ENCODE data around the gene LCN6. TPM values are rescaled to one million over a fixed set of nuclear protein-coding genes. Genes with fewer than 3 reads are reported as not detected.

LCN6 gene
- total RNA-seq, 6 experiments from 2014 or later = 0.26 to 0.63 TPM; not detected in 4

GRCh38 chr9:136747161-136748060, 914 bp downstream of the LCN6 start:
- H3K27me3 ChIP-seq = no peaks in the 10 kb centered on the region
- H3K36me3 ChIP-seq = no peaks in the 10 kb centered on the region
- no peaks in the 10 kb centered on the region for H3K4me1 ChIP-seq
- H3K4me3 ChIP-seq = no peak overlapping the region
- WGBS (ENCODE audit: insufficient coverage, low coverage, low lambda C conversion rate, missing lambda C conversion rate) = 51% methylated on average over 3 of the region's 22 CpGs
- DNase-seq (no peak), ATAC-seq (no peak)
- intact Hi-C loops (cut with DNase I) = no loop called here
- no peak for TF ChIP-seq POLR2A (IDR thresholded peaks at IDR 0.05)
- H3K27ac ChIP-seq = no peak overlapping the region
- H3K9me3 ChIP-seq = no peaks in the 10 kb centered on the region

DNA sequence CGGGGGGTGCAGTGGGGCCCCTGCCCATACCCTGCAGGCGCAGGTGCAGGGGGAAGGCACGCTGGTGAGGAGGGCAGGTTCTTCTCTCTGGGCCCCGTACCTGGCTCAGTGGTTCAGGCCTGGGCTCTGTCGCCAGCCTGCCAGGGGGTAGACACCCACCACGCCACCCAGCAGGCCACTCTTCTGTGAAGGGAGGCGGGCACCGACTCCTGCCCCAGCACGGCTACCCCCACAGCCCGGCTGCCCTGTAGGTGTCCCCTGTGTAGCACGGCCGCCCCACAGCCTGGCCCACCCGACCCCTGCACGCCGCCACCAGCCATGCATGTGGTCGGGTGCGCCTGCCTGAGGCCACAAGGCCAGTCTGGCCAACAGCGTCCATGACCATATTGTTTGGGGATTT, 1.7 kb downstream of the LCN6 start:
- Histone ChIP-seq H3K4me1 (no peaks in the 10 kb centered on the region), H3K27ac (no peak overlapping the region), H3K4me3 (no peak overlapping the region), H3K27me3 (no peaks in the 10 kb centered on the region), H3K36me3 (no peaks in the 10 kb centered on the region), H3K9me3 (no peaks in the 10 kb centered on the region)
- no peak for TF ChIP-seq CTCF (IDR thresholded peaks at IDR 0.05)
- no peak for TF ChIP-seq POLR2A (IDR thresholded peaks at IDR 0.05)
- DNase-seq = no peak
- WGBS (ENCODE audit: insufficient coverage, low coverage, low lambda C conversion rate, missing lambda C conversion rate) = no CpG with 5 or more reads among the region's 18 CpGs
- intact Hi-C loops (cut with DNase I) = no loop called here
- ATAC-seq = no peak

DNA sequence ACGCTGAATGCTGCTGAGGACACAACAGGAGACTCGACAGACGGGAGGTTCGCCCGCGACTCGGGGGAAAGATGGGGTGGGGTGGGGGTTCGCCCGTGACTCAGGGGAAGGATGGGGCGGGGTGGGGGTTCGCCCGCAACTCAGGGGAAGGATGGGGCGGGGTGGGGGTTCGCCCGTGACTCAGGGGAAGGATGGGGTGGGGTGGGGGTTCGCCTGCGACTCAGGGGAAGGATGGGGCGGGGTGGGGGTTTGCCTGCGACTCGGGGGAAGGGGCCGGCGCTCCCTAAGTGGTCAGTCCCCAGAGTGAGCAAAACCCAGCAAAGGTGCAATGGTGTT, 2.2 kb downstream of the LCN6 start:
- TF ChIP-seq POLR2A (IDR thresholded peaks at IDR 0.05) = no peak
- no peak for TF ChIP-seq CTCF (IDR thresholded peaks at IDR 0.05)
- H3K9me3 ChIP-seq = no peaks in the 10 kb centered on the region
- no peak overlapping the region for H3K4me3 ChIP-seq
- no peaks in the 10 kb centered on the region for H3K36me3 ChIP-seq
- H3K27me3 ChIP-seq = no peaks in the 10 kb centered on the region
- peaks cover 0 to 2% (median 0%) of the 10 kb centered on the region in 4 donors for H3K4me1 ChIP-seq
- no peak for DNase-seq
- ATAC-seq = no peak
- 63% methylated on average over 22 of the region's 22 CpGs for WGBS (ENCODE audit: insufficient coverage, low coverage, low lambda C conversion rate, missing lambda C conversion rate)
- intact Hi-C loops (cut with DNase I) = no loop called here
- no peak overlapping the region for H3K27ac ChIP-seq

- 66% methylated on average over 13 of the region's 23 CpGs for WGBS (ENCODE audit: insufficient coverage, low coverage, low lambda C conversion rate, missing lambda C conversion rate)
- DNase-seq = no peak
- Histone ChIP-seq H3K36me3 (no peaks in the 10 kb centered on the region), H3K27me3 (no peaks in the 10 kb centered on the region), H3K4me1 (peaks cover 0 to 5% (median 0%) of the 10 kb centered on the region in 4 donors), H3K9me3 (no peaks in the 10 kb centered on the region), H3K27ac (no peak overlapping the region), H3K4me3 (no peak overlapping the region)
- ATAC-seq = no peak
- intact Hi-C loops (cut with DNase I) = no loop called here
- TF ChIP-seq CTCF (IDR thresholded peaks at IDR 0.05) (no peak), POLR2A (IDR thresholded peaks at IDR 0.05) (no peak)
These were observed 2.8 kb downstream of the LCN6 start for GRCh38 chr9:136745389-136746154.

DNA sequence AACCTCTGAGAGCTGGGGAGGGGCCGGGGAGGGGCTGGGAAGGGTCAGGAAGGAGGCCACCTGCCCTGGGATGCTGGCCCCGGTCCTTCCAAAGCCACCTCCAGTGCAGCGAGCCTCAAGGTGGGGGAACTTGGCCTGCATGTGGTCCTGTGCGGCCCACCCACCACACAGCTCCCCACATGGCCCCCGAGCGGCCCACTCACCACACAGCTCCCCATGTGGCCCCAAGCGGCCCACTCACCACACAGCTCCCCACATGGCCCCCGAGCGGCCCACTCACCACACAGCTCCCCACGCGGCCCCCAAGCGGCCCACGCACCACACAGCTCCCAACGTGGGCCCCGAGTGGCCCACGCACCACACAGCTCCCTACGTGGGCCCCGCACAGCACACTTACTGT, 3.6 kb downstream of the LCN6 start:
- DNase-seq (no peak), ATAC-seq (no peak)
- Histone ChIP-seq H3K36me3 (no peaks in the 10 kb centered on the region), H3K27me3 (no peaks in the 10 kb centered on the region), H3K9me3 (no peaks in the 10 kb centered on the region), H3K4me1 (peaks cover 0 to 5% (median 0%) of the 10 kb centered on the region in 4 donors), H3K4me3 (no peak overlapping the region), H3K27ac (no peak overlapping the region)
- intact Hi-C loops (cut with DNase I) = no loop called here
- 78% methylated on average over 6 of the region's 18 CpGs for WGBS (ENCODE audit: insufficient coverage, low coverage, low lambda C conversion rate, missing lambda C conversion rate)
- TF ChIP-seq CTCF (IDR thresholded peaks at IDR 0.05) = no peak
- no peak for TF ChIP-seq POLR2A (IDR thresholded peaks at IDR 0.05)

Measured in right lobe of liver (tissue), 6 donors.